Mucosa of descending colon (tissue), 3 donors: ENCODE results near the gene TCF7L2. TPM values are rescaled to one million over a fixed set of nuclear protein-coding genes. Genes with fewer than 3 reads are reported as not detected.

ENCODE experiments used
- ATAC-seq: fragments of 200-7000 bp; cut with Tn5 transposase; one replicate; pipeline ENCODE4 v1.9.1; 2020; ENCODE audit warnings: mild to moderate bottlenecking, moderate library complexity
- DNase-seq, 3 donors: peaks; one replicate each; pipeline ENCODE4 v3.0.0-alpha.2; 2020
- H3K36me3 ChIP-seq: fragments of 200-600 bp; one replicate; pipeline ENCODE4 v1.8.0; 2021; ENCODE audit warnings: low read depth, mild to moderate bottlenecking
- H3K4me1 ChIP-seq: fragments of 200-600 bp; one replicate; pipeline ENCODE4 v1.8.0; 2021; ENCODE audit warnings: low read depth, mild to moderate bottlenecking
- H3K4me3 ChIP-seq: fragments of 200-600 bp; one replicate; pipeline ENCODE4 v1.8.0; 2021; ENCODE audit warnings: mild to moderate bottlenecking
- H3K9me3 ChIP-seq: fragments of 200-600 bp; one replicate; pipeline ENCODE4 v1.8.0; 2021; ENCODE audit warnings: mild to moderate bottlenecking
- intact Hi-C, 2 donors: fragments of 100-400 bp; cut with DNase I in 1 of 2; cut with micrococcal nuclease in 1 of 2; formaldehyde crosslinking; loops; one replicate each; pipeline versions ENCODE4 v1.11.0 to v1.11.1; 2022; cut with DNase I, micrococcal nuclease
- total RNA-seq, 3 donors: library from RNA; stranded (reverse); fragmentation: NEBNext Ultra II Directional in 2 of 3; extraction: Animal tissue kit (Norgen Biotek cat#: 25700) in 2 of 3; gene quantifications; one replicate each; pipeline versions ENCODE4 v1.2.1 to v1.2.4, GENCODE V29; 2021 to 2023
- TF ChIP-seq, protein P1 (sequence below): fragments of 200-600 bp; IDR thresholded peaks from one replicate; pipeline ENCODE4 v1.8.0; 2022; ENCODE audit warnings: antibody characterized with exemption, mild to moderate bottlenecking
- donor health status: DM: no; HTN: no; CAD: no; lungs with moderate emphysema.
- donor health status: DM: no; HTN: no; CAD: no.
- donor health status: DM: no; HTN: yes; CAD: no.

Gene TCF7L2
- total RNA-seq, 3 donors from 2014 or later = 99.6 to 182 (median 102) TPM

DNA sequence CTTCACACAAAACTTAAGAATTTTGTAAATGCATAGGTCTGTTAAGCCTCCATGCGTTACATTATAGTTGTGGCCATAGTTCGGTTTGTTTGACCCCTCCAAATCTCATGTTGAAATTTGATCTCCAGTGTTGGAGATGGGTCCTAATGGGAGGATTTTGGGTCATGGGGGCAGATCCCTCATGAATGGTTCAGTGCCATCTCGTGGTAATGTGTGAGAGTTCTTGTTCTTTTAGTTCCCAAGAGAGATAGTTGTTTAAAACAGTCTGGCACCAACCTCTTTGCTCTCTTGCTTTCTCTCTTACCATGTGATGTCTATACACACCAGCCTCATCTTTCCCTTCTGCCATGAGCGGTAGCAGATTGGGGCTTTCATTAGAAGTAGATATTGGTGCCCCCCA is 264.3 kb downstream of the TCF7L2 start:
- Histone ChIP-seq H3K9me3 (no peaks in the 10 kb centered on the region), H3K4me1 (no peaks in the 10 kb centered on the region), H3K36me3 (no peaks in the 10 kb centered on the region), H3K4me3 (no peak overlapping the region)
- intact Hi-C loops = no loop called here
- DNase-seq (no peak), ATAC-seq (no peak)
- TF ChIP-seq, protein P1, sequence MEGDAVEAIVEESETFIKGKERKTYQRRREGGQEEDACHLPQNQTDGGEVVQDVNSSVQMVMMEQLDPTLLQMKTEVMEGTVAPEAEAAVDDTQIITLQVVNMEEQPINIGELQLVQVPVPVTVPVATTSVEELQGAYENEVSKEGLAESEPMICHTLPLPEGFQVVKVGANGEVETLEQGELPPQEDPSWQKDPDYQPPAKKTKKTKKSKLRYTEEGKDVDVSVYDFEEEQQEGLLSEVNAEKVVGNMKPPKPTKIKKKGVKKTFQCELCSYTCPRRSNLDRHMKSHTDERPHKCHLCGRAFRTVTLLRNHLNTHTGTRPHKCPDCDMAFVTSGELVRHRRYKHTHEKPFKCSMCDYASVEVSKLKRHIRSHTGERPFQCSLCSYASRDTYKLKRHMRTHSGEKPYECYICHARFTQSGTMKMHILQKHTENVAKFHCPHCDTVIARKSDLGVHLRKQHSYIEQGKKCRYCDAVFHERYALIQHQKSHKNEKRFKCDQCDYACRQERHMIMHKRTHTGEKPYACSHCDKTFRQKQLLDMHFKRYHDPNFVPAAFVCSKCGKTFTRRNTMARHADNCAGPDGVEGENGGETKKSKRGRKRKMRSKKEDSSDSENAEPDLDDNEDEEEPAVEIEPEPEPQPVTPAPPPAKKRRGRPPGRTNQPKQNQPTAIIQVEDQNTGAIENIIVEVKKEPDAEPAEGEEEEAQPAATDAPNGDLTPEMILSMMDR = no peak

DNA sequence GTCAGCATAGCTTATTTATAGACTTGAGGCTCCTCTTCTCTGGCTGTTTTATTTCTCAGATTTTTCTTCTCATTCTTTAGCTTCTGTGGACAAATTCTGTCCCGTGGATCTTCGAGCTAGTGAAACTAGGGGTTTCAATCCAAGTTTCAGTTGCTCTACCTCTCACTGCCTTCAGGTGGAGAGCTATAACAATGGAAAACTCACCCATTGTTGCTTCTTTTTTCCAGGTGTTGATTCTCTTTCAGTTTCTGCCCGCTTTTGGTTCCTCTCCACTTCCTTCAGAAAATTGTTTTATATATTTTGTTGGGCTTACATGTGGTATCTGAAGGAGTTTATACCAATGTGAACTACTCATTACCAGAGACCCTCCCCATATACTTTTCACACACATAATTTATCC is 266.1 kb downstream of the TCF7L2 start:
- TF ChIP-seq, protein P1 = no peak
- Histone ChIP-seq H3K9me3 (no peaks in the 10 kb centered on the region), H3K4me1 (no peaks in the 10 kb centered on the region), H3K4me3 (no peak overlapping the region), H3K36me3 (no peaks in the 10 kb centered on the region)
- no peak for DNase-seq
- intact Hi-C loops = no loop called here
- no peak for ATAC-seq
